HL-60 (cell line): Measurements from ENCODE around the gene PEX5L.

ENCODE experiments used
- DNase-seq, 2 experiments: peaks; one replicate each; pipeline ENCODE4 v3.0.0-alpha.2; 2010 to 2020; ENCODE audit warnings: low read depth in 1 of 2, low spot score in 1 of 2
- H3K27ac ChIP-seq: fragments of 250-450 bp; sonication (Bioruptor Pico); replicated peaks from 2 replicates; pipeline ENCODE4 v1.5.1; 2020; ENCODE audit warnings: mild to moderate bottlenecking, moderate library complexity
- H3K27me3 ChIP-seq: fragments of 250-450 bp; sonication (Bioruptor Pico); 2 replicates; pipeline ENCODE4 v1.5.1; 2021; ENCODE audit warnings: mild to moderate bottlenecking, moderate library complexity; ENCODE audit not compliant: insufficient read depth, poor library complexity, severe bottlenecking
- H3K4me3 ChIP-seq: replicated peaks from 2 replicates; pipeline ENCODE4 v1.5.1; 2011; ENCODE audit warnings: mild to moderate bottlenecking, control low read depth, low read length; ENCODE audit not compliant: insufficient read depth
- GABPA ChIP-seq: IDR thresholded peaks from 2 replicates; pipeline ENCODE4 v1.6.1; 2012; ENCODE audit warnings: low read depth
- POLR2AphosphoS5 ChIP-seq: IDR thresholded peaks from 2 replicates; pipeline ENCODE4 v1.6.1; 2012; ENCODE audit warnings: low read depth
- SPI1 ChIP-seq: IDR thresholded peaks from 2 replicates; pipeline ENCODE4 v1.6.1; 2012; ENCODE audit warnings: low read depth, mild to moderate bottlenecking, borderline replicate concordance
- TF ChIP-seq, protein P1 (sequence below): IDR thresholded peaks from one replicate; pipeline ENCODE4 v1.5.1; 2011; ENCODE audit warnings: low read length, control low read depth, inconsistent platforms; ENCODE audit not compliant: insufficient read depth
- TF ChIP-seq, protein P2 (sequence below): IDR thresholded peaks from 2 replicates; pipeline ENCODE4 v1.6.1; 2012; ENCODE audit warnings: low read depth; ENCODE audit not compliant: insufficient replicate concordance

Gene PEX5L

DNA sequence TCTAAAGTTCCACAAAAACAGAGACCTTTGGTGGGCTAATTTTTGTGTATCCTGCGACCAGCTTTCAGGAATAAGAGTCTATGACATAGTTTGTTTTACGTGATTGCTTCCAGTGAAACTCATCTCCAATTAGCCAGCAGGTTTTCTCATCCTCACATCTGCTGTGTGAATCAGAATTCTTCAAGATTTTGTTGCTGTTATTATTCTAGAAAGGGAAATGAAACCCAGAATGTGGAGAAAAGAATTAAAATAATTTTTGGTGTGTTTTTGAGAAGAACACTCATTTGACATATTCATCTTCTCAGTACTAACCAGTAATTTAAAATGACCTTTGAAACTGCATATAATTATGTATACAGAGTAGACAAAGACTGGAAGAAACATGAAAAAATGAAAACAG is 208.0 kb downstream of the PEX5L start:
- Histone ChIP-seq H3K27me3 (no peaks in the 10 kb centered on the region), H3K27ac (no peak overlapping the region), H3K4me3 (no peak overlapping the region)
- TF ChIP-seq POLR2AphosphoS5: no peak
- TF ChIP-seq, protein P1, sequence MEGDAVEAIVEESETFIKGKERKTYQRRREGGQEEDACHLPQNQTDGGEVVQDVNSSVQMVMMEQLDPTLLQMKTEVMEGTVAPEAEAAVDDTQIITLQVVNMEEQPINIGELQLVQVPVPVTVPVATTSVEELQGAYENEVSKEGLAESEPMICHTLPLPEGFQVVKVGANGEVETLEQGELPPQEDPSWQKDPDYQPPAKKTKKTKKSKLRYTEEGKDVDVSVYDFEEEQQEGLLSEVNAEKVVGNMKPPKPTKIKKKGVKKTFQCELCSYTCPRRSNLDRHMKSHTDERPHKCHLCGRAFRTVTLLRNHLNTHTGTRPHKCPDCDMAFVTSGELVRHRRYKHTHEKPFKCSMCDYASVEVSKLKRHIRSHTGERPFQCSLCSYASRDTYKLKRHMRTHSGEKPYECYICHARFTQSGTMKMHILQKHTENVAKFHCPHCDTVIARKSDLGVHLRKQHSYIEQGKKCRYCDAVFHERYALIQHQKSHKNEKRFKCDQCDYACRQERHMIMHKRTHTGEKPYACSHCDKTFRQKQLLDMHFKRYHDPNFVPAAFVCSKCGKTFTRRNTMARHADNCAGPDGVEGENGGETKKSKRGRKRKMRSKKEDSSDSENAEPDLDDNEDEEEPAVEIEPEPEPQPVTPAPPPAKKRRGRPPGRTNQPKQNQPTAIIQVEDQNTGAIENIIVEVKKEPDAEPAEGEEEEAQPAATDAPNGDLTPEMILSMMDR: no peak
- TF ChIP-seq, protein P2, sequence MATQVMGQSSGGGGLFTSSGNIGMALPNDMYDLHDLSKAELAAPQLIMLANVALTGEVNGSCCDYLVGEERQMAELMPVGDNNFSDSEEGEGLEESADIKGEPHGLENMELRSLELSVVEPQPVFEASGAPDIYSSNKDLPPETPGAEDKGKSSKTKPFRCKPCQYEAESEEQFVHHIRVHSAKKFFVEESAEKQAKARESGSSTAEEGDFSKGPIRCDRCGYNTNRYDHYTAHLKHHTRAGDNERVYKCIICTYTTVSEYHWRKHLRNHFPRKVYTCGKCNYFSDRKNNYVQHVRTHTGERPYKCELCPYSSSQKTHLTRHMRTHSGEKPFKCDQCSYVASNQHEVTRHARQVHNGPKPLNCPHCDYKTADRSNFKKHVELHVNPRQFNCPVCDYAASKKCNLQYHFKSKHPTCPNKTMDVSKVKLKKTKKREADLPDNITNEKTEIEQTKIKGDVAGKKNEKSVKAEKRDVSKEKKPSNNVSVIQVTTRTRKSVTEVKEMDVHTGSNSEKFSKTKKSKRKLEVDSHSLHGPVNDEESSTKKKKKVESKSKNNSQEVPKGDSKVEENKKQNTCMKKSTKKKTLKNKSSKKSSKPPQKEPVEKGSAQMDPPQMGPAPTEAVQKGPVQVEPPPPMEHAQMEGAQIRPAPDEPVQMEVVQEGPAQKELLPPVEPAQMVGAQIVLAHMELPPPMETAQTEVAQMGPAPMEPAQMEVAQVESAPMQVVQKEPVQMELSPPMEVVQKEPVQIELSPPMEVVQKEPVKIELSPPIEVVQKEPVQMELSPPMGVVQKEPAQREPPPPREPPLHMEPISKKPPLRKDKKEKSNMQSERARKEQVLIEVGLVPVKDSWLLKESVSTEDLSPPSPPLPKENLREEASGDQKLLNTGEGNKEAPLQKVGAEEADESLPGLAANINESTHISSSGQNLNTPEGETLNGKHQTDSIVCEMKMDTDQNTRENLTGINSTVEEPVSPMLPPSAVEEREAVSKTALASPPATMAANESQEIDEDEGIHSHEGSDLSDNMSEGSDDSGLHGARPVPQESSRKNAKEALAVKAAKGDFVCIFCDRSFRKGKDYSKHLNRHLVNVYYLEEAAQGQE: no peak
- TF ChIP-seq SPI1: no peak
- TF ChIP-seq GABPA: no peak
- no peak for DNase-seq

DNA sequence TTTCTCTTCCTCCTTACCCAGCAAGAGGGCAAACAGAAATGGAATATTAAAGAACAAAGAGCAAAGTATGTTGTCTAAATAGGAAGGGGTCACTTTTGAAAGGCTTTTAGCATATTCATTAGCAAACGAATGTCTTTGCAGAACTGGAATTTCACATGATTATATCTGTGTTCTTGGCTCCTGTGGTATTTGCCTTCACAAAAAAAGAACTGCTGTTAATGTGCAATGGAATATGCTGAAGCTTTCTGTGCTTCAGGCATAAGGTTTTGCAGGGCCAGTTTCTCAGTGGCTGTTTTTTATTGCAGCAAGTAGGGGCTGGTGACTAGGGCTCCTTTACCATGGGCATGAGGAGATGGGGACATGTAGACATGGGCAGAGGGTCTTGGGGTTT is 210.5 kb downstream of the PEX5L start:
- H3K27me3 ChIP-seq: no peaks in the 10 kb centered on the region
- no peak overlapping the region for H3K27ac ChIP-seq
- TF ChIP-seq, protein P2: no peak
- TF ChIP-seq GABPA (no peak), POLR2AphosphoS5 (no peak), SPI1 (no peak)
- TF ChIP-seq, protein P1: no peak
- no peak overlapping the region for H3K4me3 ChIP-seq
- no peak for DNase-seq

DNA sequence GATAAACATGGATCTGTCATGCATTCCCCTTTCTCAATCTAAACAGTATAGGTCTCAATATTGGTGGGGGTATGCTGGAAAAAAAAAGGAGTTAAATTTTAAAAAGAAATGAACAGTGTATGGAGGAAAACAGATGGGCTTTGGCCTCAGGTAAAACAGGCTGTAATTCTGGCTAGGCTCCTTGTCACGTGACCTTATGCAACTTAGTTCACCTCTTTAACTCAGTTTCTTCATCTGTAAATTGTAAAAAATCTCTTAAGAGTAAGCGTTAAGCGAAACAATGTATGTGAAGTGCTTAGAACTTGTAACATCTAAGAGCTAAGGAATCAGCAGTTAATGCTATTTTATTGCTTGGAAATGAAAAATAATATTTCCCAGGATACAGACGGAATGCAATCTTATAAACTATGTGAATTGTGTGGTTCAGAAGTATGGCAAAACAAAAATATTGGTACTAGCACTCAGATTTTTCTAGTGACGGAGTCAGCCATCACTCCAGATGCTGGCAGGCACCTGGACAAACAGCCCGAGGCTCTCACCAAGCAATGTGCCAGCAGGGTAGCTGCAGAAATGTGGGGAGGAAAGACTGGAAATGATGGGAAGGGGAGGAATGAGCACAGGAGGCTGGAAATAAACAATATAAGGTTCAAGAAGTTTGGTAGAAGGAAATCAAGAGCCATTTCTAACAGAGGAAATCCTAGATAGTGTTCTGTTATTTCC is 211.1 kb downstream of the PEX5L start:
- no peak overlapping the region for H3K4me3 ChIP-seq
- no peak for TF ChIP-seq POLR2AphosphoS5
- no peak for DNase-seq
- H3K27me3 ChIP-seq: no peaks in the 10 kb centered on the region
- no peak overlapping the region for H3K27ac ChIP-seq

DNA sequence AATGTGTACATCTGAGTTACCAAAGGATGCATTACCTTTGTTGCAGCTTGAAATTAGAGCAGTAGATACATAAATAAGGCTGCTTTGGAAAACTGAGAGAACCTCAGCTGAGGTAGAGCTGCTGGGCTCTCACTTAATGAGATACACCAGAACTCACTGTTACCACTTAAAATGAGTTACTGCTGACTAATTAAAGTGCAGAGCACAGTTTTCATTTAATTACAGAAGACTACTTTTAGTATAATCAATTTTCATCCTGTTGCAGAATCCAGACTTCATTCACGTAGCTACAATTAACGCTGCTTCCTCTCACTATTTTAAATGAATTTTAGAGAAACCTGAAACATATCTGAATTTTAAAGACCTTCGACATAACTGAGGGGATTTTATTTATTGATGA is 214.4 kb downstream of the PEX5L start:
- H3K27me3 ChIP-seq: no peaks in the 10 kb centered on the region
- no peak overlapping the region for H3K4me3 ChIP-seq
- no peak for DNase-seq
- TF ChIP-seq GABPA (no peak), POLR2AphosphoS5 (no peak), SPI1 (no peak)
- TF ChIP-seq, protein P1: no peak
- TF ChIP-seq, protein P2: no peak
- no peak overlapping the region for H3K27ac ChIP-seq
